ENCODE measurements around the gene NHERF2.

- TF ChIP-seq CTCF (IDR thresholded peaks at IDR 0.05), result no peak
- TF ChIP-seq POLR2A (IDR thresholded peaks at IDR 0.05), result no peak
Measured at GRCh38 chr16:2063861-2064260, 37.2 kb downstream of the NHERF2 start.
